IgD-negative memory B cell (primary cell): ENCODE data around the gene KLHL8. TPM values are rescaled to one million over a fixed set of nuclear protein-coding genes. Genes with fewer than 3 reads are reported as not detected.

Source experiments
- H3K27ac Mint-ChIP-seq, 3 donors: one replicate each; pipeline ENCODE4 v1.8.0; 2020 to 2022; ENCODE audit warnings: mild to moderate bottlenecking in 3 of 3, mixed read lengths in 3 of 3, moderate library complexity in 1 of 3
- H3K27me3 Mint-ChIP-seq: one replicate; pipeline ENCODE4 v1.8.0; 2021; ENCODE audit warnings: mixed read lengths
- H3K36me3 Mint-ChIP-seq: one replicate; pipeline ENCODE4 v1.8.0; 2020; ENCODE audit warnings: mild to moderate bottlenecking, mixed read lengths
- H3K4me1 Mint-ChIP-seq, 3 donors: one replicate each; pipeline ENCODE4 v1.8.0; 2020 to 2022; ENCODE audit warnings: mixed read lengths in 3 of 3, mild to moderate bottlenecking in 1 of 3
- H3K4me3 Mint-ChIP-seq, 4 donors: one replicate each; pipeline ENCODE4 v1.8.0; 2020 to 2022; ENCODE audit warnings: mild to moderate bottlenecking in 4 of 4, mixed read lengths in 4 of 4, moderate library complexity in 3 of 4
- H3K9me3 Mint-ChIP-seq, 3 donors: one replicate each; pipeline ENCODE4 v1.8.0; 2020 to 2021; ENCODE audit warnings: mixed read lengths in 3 of 3, mild to moderate bottlenecking in 1 of 3
- polyA plus RNA-seq: library from polyadenylated mRNA; unstranded; fragments of 300-500 nt; fragmentation: Illumina TruSeq; gene quantifications from one replicate; pipeline ENCODE4 v1.2.3, GENCODE V29; 2021

Gene KLHL8
- polyA plus RNA-seq, 1 donor from 2014 or later = 13.3 TPM

DNA sequence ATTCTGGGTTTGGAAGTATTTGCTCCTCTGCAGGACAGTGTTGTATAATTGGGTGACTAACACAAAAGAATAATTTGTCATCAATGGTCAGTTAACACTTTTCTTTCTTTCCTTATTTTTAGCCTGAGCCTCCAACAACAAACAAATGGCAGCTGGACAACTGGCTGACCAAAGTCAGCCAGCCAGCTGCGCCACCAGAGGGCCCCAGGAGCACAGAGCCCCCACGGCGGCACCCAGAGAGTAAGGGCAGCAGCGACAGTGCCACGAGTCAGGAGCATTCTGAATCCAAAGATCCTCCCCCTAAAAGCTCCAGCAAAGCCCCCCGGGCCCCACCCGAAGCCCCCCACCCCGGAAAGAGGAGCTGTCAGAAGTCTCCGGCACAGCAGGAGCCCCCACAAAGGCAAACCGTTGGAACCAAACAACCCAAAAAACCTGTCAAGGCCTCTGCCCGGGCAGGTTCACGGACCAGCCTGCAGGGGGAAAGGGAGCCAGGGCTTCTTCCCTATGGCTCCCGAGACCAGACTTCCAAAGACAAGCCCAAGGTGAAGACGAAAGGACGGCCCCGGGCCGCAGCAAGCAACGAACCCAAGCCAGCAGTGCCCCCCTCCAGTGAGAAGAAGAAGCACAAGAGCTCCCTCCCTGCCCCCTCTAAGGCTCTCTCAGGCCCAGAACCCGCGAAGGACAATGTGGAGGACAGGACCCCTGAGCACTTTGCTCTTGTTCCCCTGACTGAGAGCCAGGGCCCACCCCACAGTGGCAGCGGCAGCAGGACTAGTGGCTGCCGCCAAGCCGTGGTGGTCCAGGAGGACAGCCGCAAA, 106.0 kb downstream of the KLHL8 start:
- Mint-ChIP-seq H3K27ac (peak overlapping the region in 1 of 3 donors; percentile 13), H3K27me3 (no peaks in the 10 kb centered on the region), H3K4me3 (no peak overlapping the region), H3K36me3 (peaks cover 8% of the 10 kb centered on the region), H3K4me1 (no peaks in the 10 kb centered on the region), H3K9me3 (peaks cover 0 to 2% (median 0%) of the 10 kb centered on the region in 3 donors)

DNA sequence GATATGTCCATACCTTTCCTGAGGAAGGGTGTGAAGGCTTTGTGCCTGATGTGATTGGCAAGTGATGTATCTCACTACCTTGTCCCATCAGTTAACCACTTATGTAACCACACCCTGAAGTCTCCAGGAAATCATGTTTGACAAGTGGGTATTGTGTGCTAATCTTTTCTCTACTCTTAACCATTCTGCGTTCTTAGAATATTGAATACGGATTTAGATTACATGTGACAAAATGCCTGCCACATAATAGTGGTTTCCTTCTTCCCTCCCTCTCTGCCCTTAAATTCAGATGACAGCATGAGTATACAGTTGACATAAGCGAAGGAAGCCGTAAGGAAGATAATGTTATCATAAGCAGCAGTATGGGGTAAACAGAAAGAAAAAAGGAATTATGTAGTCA, 108.4 kb downstream of the KLHL8 start:
- no peaks in the 10 kb centered on the region for H3K27me3 Mint-ChIP-seq
- no peaks in the 10 kb centered on the region for H3K9me3 Mint-ChIP-seq
- no peak overlapping the region for H3K4me3 Mint-ChIP-seq
- no peak overlapping the region for H3K27ac Mint-ChIP-seq
- no peaks in the 10 kb centered on the region for H3K4me1 Mint-ChIP-seq
- peaks cover 6% of the 10 kb centered on the region for H3K36me3 Mint-ChIP-seq

Other genes with a start within 250 kb of the KLHL8 start
- not detected for gene HSD17B13, start 102.3 kb upstream of the KLHL8 start, polyA plus RNA-seq
- gene HSD17B11, start 170.6 kb upstream of the KLHL8 start, polyA plus RNA-seq = 59.5 TPM
- gene NUDT9, start 202.0 kb upstream of the KLHL8 start, polyA plus RNA-seq = 23.6 TPM